Stomach (tissue), 9 donors: ENCODE data around the gene FSTL5. TPM values are rescaled to one million over a fixed set of nuclear protein-coding genes. Genes with fewer than 3 reads are reported as not detected.

Experiments
- DNase-seq, 2 donors: peaks; one replicate each; pipeline versions ENCODE4 v3.0.0 to v3.0.0-alpha.2; 2013 to 2019
- H3K27ac ChIP-seq, 5 donors: fragments of 200-600 bp in 4 of 5; sonication (generic) in 4 of 5; one replicate each; pipeline ENCODE4 v1.5.1; 2013 to 2019; ENCODE audit warnings: mild to moderate bottlenecking in 1 of 5, moderate library complexity in 1 of 5
- H3K27me3 ChIP-seq, 3 donors: fragments of 200-600 bp; sonication (generic); one replicate each; pipeline ENCODE4 v1.5.1; 2017 to 2019; ENCODE audit warnings: mixed run types in 1 of 3
- H3K36me3 ChIP-seq, 4 donors: fragments of 200-600 bp; sonication (generic); 1 replicate in 3 of 4; 2 replicates in 1 of 4; pipeline ENCODE4 v1.5.1; 2016 to 2019
- H3K4me1 ChIP-seq, 4 donors: fragments of 200-600 bp; sonication (generic); one replicate each; pipeline ENCODE4 v1.5.1; 2016 to 2019
- H3K4me3 ChIP-seq, 4 donors: fragments of 200-600 bp; sonication (generic) in 3 of 4; one replicate each; pipeline ENCODE4 v1.5.1; 2016 to 2019; ENCODE audit warnings: mild to moderate bottlenecking in 1 of 4
- H3K9me3 ChIP-seq, 4 donors: fragments of 200-600 bp; sonication (generic); one replicate each; pipeline ENCODE4 v1.5.1; 2016 to 2019
- EP300 ChIP-seq: sonication (generic); formaldehyde crosslinking; IDR thresholded peaks from one replicate; pipeline ENCODE4 v1.6.1; 2017; ENCODE audit warnings: antibody characterized with exemption
- POLR2A ChIP-seq, 4 donors: fragments of 450-650 bp; IDR thresholded peaks; one replicate each; pipeline ENCODE4 v1.6.1; 2016; ENCODE audit warnings: antibody characterized with exemption in 4 of 4, control low read depth in 2 of 4, mild to moderate bottlenecking in 1 of 4, moderate library complexity in 1 of 4
- POLR2AphosphoS5 ChIP-seq, 3 donors: sonication (generic); formaldehyde crosslinking; IDR thresholded peaks; one replicate each; pipeline ENCODE4 v1.6.1; 2016; ENCODE audit warnings: antibody characterized with exemption in 3 of 3
- WGBS, 5 donors: extraction: QIAGEN DNeasy Blood & Tissue Kit in 3 of 5; methylation state at CpG; one replicate each; pipeline versions ENCODE4 v1.1.5 to v1.1.7; 2013 to 2018; 5-methylcytosine and 5-hydroxymethylcytosine counted together
- intact Hi-C: fragments of 100-400 bp; cut with DNase I; formaldehyde crosslinking; loops from one replicate; pipeline ENCODE4 v1.15.1; 2023; ENCODE audit warnings: low total_unique reads
- polyA plus RNA-seq, 3 donors: library from polyadenylated mRNA; stranded (reverse); fragments of 200-250 nt; gene quantifications; one replicate each; pipeline ENCODE4 v1.2.3, GENCODE V29; 2013
- total RNA-seq, 5 donors: library from RNA; depleted of rRNA; stranded (reverse); fragments of >200 nt; gene quantifications; one replicate each; pipeline versions ENCODE4 v1.1.0 to v1.2.3, GENCODE V29; 2014 to 2016
- TF ChIP-seq, protein P1 (sequence below), 7 experiments: fragments of 450-650 bp in 4 of 7; fragments of 200-600 bp in 3 of 7; sonication (generic) in 3 of 7; IDR thresholded peaks; one replicate each; pipeline ENCODE4 v1.5.1; 2016 to 2019; ENCODE audit warnings: antibody characterized with exemption in 7 of 7, control low read depth in 2 of 7, mild to moderate bottlenecking in 1 of 7
- donor health status: healthy with polysubstance abuse.
- donor health status: Bipolar disorder and iron deficiency.
- donor health status: healthy.

FSTL5 gene
- total and polyA plus RNA-seq, 8 donors = 4.6 TPM; not detected in 7

DNA sequence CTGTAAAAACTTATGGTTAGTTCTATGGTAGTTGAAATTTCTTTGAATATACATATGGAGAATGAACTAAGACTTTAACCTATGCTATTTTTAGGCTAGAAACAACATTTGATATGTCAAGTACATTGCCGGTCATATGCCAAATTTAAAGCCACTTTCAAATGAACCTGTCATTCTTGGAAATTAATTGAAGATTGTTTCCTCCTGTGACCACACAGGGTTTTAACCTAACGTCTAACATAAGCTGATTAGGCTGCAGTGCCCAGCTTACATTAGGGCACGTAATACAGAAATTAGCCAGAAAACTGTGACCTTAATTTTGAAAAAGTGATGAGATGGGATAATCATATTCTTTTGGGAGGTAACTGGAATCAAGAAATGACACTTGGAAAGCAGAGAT is 645.9 kb downstream of the FSTL5 start:
- H3K27ac ChIP-seq = no peak overlapping the region
- TF ChIP-seq, protein P1, sequence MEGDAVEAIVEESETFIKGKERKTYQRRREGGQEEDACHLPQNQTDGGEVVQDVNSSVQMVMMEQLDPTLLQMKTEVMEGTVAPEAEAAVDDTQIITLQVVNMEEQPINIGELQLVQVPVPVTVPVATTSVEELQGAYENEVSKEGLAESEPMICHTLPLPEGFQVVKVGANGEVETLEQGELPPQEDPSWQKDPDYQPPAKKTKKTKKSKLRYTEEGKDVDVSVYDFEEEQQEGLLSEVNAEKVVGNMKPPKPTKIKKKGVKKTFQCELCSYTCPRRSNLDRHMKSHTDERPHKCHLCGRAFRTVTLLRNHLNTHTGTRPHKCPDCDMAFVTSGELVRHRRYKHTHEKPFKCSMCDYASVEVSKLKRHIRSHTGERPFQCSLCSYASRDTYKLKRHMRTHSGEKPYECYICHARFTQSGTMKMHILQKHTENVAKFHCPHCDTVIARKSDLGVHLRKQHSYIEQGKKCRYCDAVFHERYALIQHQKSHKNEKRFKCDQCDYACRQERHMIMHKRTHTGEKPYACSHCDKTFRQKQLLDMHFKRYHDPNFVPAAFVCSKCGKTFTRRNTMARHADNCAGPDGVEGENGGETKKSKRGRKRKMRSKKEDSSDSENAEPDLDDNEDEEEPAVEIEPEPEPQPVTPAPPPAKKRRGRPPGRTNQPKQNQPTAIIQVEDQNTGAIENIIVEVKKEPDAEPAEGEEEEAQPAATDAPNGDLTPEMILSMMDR (IDR thresholded peaks at IDR 0.05) = no peak
- TF ChIP-seq EP300 (no peak), POLR2A (IDR thresholded peaks at IDR 0.05) (no peak), POLR2AphosphoS5 (IDR thresholded peaks at IDR 0.05) (no peak)
- no peaks in the 10 kb centered on the region for H3K27me3 ChIP-seq
- no peak overlapping the region for H3K4me3 ChIP-seq
- intact Hi-C loops = no loop called here
- H3K36me3 ChIP-seq = no peaks in the 10 kb centered on the region
- H3K9me3 ChIP-seq = no peaks in the 10 kb centered on the region
- no peaks in the 10 kb centered on the region for H3K4me1 ChIP-seq
- 30 to 54% (median 42%) methylated on average over 3 of the region's 3 CpGs for WGBS, 5 donors
- no peak for DNase-seq

DNA sequence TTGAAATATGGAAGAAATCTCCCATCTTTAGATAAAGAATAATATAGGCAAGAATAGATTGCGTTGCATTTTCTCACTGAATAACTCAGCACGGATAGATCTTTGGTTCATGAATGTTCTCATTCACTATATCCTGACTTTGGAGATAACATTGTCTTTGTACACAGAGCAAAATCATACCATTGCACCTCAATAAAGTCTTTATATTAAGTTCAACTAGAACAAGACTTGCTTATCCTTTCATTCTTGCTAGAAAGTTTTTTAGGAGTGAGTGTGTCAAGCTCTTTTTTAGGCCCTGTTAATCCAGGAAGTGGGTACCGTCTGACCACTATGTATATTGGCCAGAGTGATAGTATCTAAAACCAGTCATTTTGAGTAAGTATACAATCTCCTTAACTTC is 658.7 kb downstream of the FSTL5 start:
- DNase-seq = no peak
- WGBS, 5 donors = 72 to 84% (median 76%) methylated on average over 3 of the region's 3 CpGs
- no peak overlapping the region for H3K4me3 ChIP-seq
- no peaks in the 10 kb centered on the region for H3K9me3 ChIP-seq
- TF ChIP-seq EP300 (no peak), POLR2A (IDR thresholded peaks at IDR 0.05) (no peak), POLR2AphosphoS5 (IDR thresholded peaks at IDR 0.05) (no peak)
- TF ChIP-seq, protein P1 (IDR thresholded peaks at IDR 0.05) = no peak
- intact Hi-C loops = no loop called here
- no peak overlapping the region for H3K27ac ChIP-seq
- no peaks in the 10 kb centered on the region for H3K4me1 ChIP-seq
- H3K36me3 ChIP-seq = no peaks in the 10 kb centered on the region
- H3K27me3 ChIP-seq = no peaks in the 10 kb centered on the region

DNA sequence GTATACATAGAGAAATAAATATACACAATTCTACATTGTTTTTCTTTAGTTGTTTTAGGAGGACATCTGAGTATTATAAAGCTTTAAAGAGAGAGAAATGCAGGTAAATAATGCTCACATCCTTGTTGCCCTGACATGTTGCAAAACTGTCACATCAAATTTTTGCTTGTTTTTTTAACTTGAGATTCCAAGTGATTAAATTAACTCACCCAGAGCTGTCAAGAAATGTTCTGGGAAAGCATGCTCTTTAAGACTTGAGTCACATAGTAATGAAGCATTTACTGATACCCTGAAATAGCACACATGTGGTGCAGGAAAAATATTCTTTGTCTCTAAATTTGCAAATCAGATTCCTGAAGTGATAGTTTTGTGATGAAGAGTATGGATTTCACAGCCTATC is 665.6 kb downstream of the FSTL5 start:
- Histone ChIP-seq H3K4me1 (no peaks in the 10 kb centered on the region), H3K36me3 (no peaks in the 10 kb centered on the region), H3K27me3 (no peaks in the 10 kb centered on the region), H3K27ac (no peak overlapping the region), H3K9me3 (no peaks in the 10 kb centered on the region), H3K4me3 (no peak overlapping the region)
- no peak for TF ChIP-seq POLR2A (IDR thresholded peaks at IDR 0.05)
- no peak for DNase-seq
- intact Hi-C loops = no loop called here

DNA sequence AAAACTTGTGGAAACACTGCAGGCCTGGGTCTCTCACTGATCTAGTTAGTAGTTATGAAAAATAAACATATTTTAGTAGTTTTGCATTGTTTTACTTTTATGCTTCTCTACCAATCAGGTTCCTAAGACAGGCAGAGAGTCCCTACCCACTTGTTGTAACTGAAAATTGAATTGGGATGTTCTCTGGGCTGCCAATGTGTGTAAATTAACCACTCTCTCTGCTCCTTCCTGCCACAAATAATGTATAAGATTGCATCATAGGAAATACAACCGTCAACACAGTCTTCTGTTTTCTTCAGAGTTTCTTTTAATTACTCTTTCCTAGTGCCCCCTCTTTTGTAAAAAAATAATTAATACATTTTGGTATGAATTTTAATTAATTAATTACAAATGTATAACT is 677.3 kb downstream of the FSTL5 start:
- Histone ChIP-seq H3K4me3 (no peak overlapping the region), H3K9me3 (no peaks in the 10 kb centered on the region)

DNA sequence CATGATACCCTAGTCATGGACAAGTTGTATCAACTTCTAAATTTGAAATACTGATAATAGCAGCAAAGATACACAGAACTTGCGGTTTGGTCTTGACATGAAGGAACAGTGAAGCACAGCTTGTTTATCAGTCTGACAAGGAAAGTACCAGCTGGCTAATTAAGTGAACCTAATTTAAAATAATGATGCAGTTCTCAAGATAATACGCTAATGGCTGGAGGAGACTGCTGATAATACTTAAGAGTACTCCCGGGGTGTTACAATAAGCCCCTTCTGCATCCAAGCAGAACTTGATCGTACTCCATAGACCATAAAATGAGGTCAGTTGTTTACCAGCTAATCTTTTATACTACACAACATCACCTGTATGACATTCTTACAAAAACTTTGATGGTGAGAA is 697.5 kb downstream of the FSTL5 start:
- no peak for DNase-seq
- 52 to 70% (median 63%) methylated on average over 4 of the region's 4 CpGs for WGBS, 5 donors
- Histone ChIP-seq H3K4me3 (no peak overlapping the region), H3K4me1 (no peaks in the 10 kb centered on the region), H3K27me3 (no peaks in the 10 kb centered on the region), H3K36me3 (no peaks in the 10 kb centered on the region), H3K9me3 (no peaks in the 10 kb centered on the region), H3K27ac (no peak overlapping the region)
- intact Hi-C loops = no loop called here
- TF ChIP-seq, protein P1 (IDR thresholded peaks at IDR 0.05) = no peak
- no peak for TF ChIP-seq EP300
- no peak for TF ChIP-seq POLR2AphosphoS5 (IDR thresholded peaks at IDR 0.05)
- TF ChIP-seq POLR2A (IDR thresholded peaks at IDR 0.05) = no peak

More for the DNA sequence above, 677.3 kb downstream of the FSTL5 start:
- WGBS, 5 donors = 62 to 75% (median 66%) methylated on average over 1 of the region's 1 CpG
- intact Hi-C loops = no loop called here
- no peak overlapping the region for H3K27ac ChIP-seq
- no peaks in the 10 kb centered on the region for H3K36me3 ChIP-seq
- no peaks in the 10 kb centered on the region for H3K4me1 ChIP-seq
- TF ChIP-seq EP300 (no peak), POLR2A (IDR thresholded peaks at IDR 0.05) (no peak), POLR2AphosphoS5 (IDR thresholded peaks at IDR 0.05) (no peak)
- TF ChIP-seq, protein P1 (IDR thresholded peaks at IDR 0.05) = no peak
- no peak for DNase-seq
- no peaks in the 10 kb centered on the region for H3K27me3 ChIP-seq
